ENCODE measurements around the gene BCAS3.
"Not testable (repeated sequence)": the region's sequence is repeated elsewhere in the genome, so short reads cannot be mapped to it uniquely, and the experiment has no call there.

Gene BCAS3

GRCh38 chr17:61423967-61424649 lies 746.5 kb downstream of the BCAS3 start:
- DNase-seq (ENCODE audit: low read depth), result no peak

DNA sequence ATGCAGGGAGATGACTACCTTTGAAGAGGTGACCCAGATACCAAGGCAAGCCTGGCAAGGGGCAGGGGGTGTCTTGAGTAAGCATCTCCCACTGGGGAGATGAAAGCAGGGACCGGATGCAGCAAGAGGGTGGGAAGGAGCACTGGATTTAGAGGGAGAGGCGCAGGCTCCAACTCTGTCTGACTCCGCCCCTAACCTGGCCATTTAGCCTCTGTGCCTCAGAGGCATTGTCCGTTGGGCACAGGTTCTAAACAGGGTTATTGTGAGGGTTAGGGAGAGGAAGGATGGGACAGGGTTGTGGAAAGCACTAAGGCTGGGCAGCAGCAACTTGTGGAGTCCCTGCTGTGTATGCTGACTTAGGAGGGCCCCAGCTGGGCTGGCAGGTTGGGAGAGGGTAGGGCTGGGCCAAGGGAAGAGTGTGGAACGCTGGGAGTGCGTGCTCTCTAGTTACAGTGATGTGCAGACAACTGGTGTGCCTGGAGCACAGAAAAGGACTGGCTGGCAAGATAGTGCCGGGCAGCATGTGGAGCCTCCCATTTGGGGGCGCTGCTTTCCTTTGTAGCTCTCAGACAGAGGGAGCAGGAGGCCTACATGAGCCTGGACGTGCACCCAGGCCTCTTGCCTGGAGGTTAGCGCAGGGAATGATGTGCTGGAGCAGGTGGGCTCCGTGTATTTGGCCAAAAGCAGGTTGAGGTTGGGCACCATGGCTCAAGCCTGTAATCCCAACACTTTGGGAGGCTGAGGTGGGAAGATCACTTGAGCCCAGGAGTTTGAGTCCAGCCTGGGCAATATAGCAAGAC lies 748.2 kb downstream of the BCAS3 start:
- no peak for DNase-seq (ENCODE audit: low read depth)

GRCh38 chr17:61426482-61427304 lies 749.0 kb downstream of the BCAS3 start:
- no peak for DNase-seq (ENCODE audit: low read depth)

GRCh38 chr17:61427567-61427966 lies 749.9 kb downstream of the BCAS3 start:
- no peak for DNase-seq (ENCODE audit: low read depth)

DNA sequence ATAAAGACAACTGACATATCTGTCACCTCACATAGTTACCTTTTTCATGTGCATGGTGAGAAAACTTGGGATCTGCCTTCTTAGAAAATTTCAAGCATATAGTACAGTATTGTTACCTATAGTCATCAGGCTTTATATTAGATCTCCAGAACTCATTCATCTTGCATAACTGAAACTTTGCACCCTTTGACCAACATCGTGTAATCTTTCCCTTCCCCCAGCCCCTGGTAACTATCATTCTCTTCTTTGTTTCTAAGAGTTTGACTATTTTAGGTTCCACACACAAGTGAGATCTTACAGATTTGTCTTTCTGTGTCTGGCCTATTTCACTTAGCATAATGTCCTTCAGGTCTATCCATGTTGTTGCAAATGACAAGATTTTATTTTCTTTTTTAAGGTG lies 751.6 kb downstream of the BCAS3 start:
- no peak for DNase-seq (ENCODE audit: low read depth)

DNA sequence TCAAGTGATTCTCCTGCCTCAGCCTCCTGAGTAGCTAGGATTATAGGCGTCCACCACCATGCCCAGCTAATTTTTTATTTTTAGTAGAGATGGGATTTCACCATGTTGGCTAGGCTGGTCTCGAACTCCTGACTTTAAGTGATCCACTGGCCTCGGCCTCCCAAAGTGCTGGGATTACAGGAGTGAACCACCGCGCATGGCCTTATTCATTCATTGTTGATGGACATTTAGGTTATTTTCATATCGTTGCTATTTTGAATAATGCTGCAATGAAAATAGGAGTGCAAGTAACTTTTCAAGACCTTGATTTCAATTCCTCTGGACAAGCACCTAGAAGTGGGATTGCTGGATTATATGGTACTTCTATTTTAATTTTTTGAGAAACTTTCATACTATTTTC lies 752.2 kb downstream of the BCAS3 start:
- not testable (repeated sequence) for DNase-seq (ENCODE audit: low read depth)

DNA sequence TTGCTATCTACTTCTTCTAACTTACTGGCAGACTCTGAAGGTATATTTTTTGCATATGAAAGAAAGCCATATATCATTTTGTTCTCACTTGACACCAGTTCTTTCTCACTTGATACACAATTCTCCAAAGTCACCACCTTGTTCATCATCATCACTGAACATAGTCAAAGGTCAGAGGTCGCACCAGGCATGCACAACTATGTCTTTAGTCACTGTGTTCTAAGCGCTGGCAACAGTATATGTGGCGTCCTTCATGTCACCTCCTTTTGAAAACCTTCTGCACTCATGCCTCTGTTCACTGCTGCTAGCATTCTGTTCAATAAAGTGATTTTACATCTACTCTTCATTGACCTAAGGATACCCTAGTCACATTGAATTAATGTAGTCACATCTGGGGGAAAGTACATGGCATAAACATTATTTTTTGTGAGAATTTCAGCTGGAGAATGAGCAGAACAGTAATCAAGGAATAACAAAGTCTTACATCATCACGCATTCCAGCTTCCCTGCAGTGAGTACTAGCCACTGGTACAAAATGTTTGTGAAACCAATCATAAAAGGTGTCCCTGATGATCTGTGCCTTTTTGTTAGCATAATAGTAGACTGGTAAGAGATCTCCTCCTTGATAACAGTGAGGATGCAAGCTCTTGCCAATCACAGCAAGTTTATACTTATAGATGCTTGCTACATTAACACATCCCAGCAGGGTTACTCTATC lies 754.1 kb downstream of the BCAS3 start:
- no peak for DNase-seq (ENCODE audit: low read depth)

- no peak for DNase-seq (ENCODE audit: low read depth)
These were observed 758.6 kb downstream of the BCAS3 start for GRCh38 chr17:61436273-61436672.

DNA sequence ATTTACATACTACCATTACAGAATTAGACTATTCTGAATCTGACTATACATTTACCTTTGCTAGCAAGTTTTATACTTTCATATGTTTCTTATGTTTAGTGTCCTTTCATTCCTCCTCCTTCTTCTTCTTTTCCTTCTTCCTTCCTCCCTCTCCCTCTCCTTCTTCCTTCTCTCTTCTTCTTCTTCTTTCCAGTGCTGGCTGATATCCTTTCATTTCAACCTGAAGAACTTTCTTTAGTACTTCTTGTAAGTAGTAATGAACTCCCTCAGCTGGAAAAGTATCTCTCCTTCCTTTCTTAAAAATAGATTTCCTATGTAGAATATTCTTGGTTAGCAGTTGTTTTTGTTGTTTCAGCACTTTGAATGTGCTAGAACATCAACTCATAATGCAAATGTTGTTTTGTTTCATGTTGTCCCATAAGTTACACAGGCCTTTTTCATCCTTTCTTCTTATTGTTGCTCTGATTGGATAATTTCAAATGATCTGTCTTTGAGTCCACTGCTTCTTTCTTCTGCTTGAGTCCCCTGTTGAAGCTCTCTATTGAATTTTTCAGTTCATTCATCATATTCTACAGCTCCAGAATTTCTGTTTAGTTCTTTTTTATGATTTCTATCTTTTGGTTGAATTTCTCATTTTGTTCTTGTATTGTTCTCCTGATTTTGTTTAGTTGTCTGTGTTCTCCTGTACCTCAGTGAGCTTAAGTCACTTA lies 759.5 kb downstream of the BCAS3 start:
- DNase-seq (ENCODE audit: low read depth), result no peak

DNA sequence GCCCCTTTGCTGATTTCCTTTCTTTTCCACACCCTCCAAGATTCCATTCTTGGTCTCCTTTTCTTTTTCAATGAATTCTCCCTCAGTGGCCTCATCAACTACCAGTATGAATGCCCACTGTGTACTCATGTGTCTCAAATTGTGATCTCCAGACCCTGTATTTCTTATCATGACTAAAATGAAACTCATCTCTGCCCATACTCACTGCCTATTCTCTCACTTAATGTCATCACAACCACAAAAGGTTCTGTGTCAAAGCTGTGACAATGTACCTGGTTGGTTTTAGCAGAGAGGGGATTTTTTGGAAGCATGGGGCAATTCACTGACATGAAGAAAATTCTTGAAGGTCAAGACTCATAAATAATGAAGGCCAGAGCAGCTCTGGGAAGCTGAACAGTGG lies 763.0 kb downstream of the BCAS3 start:
- DNase-seq (ENCODE audit: low read depth), result no peak

DNA sequence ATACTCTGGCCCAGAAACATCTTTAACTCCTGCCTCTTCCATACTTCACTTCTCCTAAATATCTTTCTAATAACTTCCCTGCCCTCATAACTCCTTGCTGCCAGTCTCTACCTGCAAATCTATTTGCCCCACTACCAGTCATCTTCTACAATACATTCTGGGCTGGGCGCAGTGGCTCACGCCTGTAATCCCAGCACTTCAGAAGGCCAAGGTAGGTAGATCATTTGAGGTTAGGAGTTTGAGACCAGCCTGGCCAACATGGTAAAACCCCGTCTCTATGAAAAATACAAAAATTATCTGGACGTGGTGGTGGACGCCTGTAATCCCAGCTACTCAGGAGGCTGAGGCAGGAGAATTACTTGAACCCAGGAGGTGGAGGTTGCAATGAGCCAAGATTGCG lies 763.9 kb downstream of the BCAS3 start:
- not testable (repeated sequence) for DNase-seq (ENCODE audit: low read depth)

DNA sequence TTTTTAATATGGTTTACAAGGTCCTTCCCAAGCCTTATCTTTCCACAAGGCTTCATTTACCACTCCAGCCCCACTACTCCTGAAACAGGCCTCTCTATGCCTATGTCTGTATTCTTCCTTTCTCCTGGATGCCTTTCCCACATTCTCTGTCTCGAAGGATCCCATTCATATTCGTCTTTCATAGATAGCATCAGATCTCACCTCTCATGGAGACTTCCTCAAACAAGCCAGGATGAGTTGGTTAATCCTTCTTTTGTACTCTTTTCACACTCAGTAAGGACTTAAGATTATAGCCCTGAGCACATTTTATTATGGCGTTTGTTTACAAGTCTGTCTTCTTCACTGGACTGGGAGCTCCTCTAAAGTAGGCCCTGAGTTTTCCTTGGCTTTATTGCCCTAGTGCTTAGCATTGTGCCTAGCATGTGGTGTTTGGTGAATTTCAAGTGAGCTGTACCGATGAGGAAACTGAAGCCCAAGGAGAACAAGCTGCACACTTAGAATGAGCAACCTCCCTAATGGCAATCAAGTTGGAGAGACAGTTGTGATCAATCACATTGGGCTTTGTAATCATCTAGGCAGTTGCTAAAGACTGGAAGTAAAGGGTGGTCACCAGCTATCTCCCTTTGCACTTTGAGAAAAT lies 764.6 kb downstream of the BCAS3 start:
- DNase-seq (ENCODE audit: low read depth), result no peak

Data from activated T-helper 9 cell treated with anti-CD3 and anti-CD28 coated beads, Interleukin-2, amount 50 U/mL, for 16 hours (primary cell).